HepG2 (cell line): Measurements from ENCODE around the gene IFIT2.

Source experiments
- CTCF ChIP-seq: sonication (generic); formaldehyde crosslinking; IDR thresholded peaks from 2 replicates; pipeline ENCODE4 v1.5.0; 2020; ENCODE audit warnings: mild to moderate bottlenecking, missing genetic modification reagents, moderate library complexity
- DPF2 ChIP-seq: sonication (generic); formaldehyde crosslinking; IDR thresholded peaks from 2 replicates; pipeline ENCODE4 v1.4.0; 2020; ENCODE audit warnings: mild to moderate bottlenecking, low read depth, missing genetic modification reagents, borderline replicate concordance
- KDM1A ChIP-seq: IDR thresholded peaks from 2 replicates; pipeline ENCODE4 v1.6.1; 2016; ENCODE audit warnings: missing compliant biosample characterization
- NFE2 ChIP-seq: sonication (generic); formaldehyde crosslinking; IDR thresholded peaks from 2 replicates; pipeline ENCODE4 v1.4.0; 2020; ENCODE audit warnings: missing genetic modification reagents
- SRF ChIP-seq: IDR thresholded peaks from 2 replicates; pipeline ENCODE4 v1.6.1; 2011; ENCODE audit warnings: mild to moderate bottlenecking, low read depth, low read length, moderate library complexity
- ZBTB1 ChIP-seq: sonication (generic); formaldehyde crosslinking; IDR thresholded peaks from 2 replicates; pipeline ENCODE4 v1.4.0; 2020; ENCODE audit warnings: missing genetic modification reagents, borderline replicate concordance
- ZNF292 ChIP-seq: sonication (generic); formaldehyde crosslinking; IDR thresholded peaks from 2 replicates; pipeline ENCODE4 v1.8.1; 2022; ENCODE audit warnings: mild to moderate bottlenecking, low read depth, missing genetic modification reagents, borderline replicate concordance
- ZNF792 ChIP-seq: IDR thresholded peaks from 2 replicates; pipeline ENCODE4 v1.6.1; 2016
- TF ChIP-seq, protein P1 (sequence below): sonication (generic); formaldehyde crosslinking; IDR thresholded peaks from 2 replicates; pipeline ENCODE4 v1.8.0; 2022; ENCODE audit warnings: mild to moderate bottlenecking, missing genetic modification reagents
- TF ChIP-seq, protein P2 (sequence below): sonication (generic); formaldehyde crosslinking; IDR thresholded peaks from 2 replicates; pipeline ENCODE4 v1.4.0; 2020; ENCODE audit warnings: mild to moderate bottlenecking, missing genetic modification reagents, borderline replicate concordance
- TF ChIP-seq, protein P3 (sequence below): sonication (generic); formaldehyde crosslinking; IDR thresholded peaks from 2 replicates; pipeline ENCODE4 v1.5.0; 2020; ENCODE audit warnings: missing genetic modification reagents

DNA sequence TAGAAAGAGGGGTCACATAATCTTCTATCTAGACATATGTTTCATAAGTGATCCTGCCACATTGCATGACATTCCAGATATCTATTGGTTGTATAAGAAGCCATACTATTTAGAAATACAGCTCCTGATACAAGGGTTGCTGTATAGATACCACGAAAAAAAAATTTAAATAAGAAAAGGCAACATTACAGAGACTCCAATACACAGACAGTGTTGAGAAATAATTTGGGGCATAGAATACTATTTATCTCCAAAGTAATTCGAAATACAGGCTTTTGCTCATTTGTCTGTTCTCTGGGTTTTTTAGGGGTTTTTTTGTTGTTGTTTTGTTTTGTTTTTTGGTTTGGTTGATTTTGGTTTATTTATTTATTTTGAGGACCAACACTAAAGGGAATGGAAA is 2.6 kb downstream of the IFIT2 start:
- TF ChIP-seq CTCF (CRISPR knock-in tag) (no peak), ZNF792 (CRISPR knock-in tag) (no peak), ZNF292 (CRISPR knock-in tag) (no peak), NFE2 (CRISPR knock-in tag) (no peak), KDM1A (CRISPR knock-in tag) (no peak), ZBTB1 (CRISPR knock-in tag) (no peak), DPF2 (CRISPR knock-in tag) (no peak), SRF (no peak)
- TF ChIP-seq, protein P1, sequence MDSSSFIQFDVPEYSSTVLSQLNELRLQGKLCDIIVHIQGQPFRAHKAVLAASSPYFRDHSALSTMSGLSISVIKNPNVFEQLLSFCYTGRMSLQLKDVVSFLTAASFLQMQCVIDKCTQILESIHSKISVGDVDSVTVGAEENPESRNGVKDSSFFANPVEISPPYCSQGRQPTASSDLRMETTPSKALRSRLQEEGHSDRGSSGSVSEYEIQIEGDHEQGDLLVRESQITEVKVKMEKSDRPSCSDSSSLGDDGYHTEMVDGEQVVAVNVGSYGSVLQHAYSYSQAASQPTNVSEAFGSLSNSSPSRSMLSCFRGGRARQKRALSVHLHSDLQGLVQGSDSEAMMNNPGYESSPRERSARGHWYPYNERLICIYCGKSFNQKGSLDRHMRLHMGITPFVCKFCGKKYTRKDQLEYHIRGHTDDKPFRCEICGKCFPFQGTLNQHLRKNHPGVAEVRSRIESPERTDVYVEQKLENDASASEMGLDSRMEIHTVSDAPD: no peak
- TF ChIP-seq, protein P2, sequence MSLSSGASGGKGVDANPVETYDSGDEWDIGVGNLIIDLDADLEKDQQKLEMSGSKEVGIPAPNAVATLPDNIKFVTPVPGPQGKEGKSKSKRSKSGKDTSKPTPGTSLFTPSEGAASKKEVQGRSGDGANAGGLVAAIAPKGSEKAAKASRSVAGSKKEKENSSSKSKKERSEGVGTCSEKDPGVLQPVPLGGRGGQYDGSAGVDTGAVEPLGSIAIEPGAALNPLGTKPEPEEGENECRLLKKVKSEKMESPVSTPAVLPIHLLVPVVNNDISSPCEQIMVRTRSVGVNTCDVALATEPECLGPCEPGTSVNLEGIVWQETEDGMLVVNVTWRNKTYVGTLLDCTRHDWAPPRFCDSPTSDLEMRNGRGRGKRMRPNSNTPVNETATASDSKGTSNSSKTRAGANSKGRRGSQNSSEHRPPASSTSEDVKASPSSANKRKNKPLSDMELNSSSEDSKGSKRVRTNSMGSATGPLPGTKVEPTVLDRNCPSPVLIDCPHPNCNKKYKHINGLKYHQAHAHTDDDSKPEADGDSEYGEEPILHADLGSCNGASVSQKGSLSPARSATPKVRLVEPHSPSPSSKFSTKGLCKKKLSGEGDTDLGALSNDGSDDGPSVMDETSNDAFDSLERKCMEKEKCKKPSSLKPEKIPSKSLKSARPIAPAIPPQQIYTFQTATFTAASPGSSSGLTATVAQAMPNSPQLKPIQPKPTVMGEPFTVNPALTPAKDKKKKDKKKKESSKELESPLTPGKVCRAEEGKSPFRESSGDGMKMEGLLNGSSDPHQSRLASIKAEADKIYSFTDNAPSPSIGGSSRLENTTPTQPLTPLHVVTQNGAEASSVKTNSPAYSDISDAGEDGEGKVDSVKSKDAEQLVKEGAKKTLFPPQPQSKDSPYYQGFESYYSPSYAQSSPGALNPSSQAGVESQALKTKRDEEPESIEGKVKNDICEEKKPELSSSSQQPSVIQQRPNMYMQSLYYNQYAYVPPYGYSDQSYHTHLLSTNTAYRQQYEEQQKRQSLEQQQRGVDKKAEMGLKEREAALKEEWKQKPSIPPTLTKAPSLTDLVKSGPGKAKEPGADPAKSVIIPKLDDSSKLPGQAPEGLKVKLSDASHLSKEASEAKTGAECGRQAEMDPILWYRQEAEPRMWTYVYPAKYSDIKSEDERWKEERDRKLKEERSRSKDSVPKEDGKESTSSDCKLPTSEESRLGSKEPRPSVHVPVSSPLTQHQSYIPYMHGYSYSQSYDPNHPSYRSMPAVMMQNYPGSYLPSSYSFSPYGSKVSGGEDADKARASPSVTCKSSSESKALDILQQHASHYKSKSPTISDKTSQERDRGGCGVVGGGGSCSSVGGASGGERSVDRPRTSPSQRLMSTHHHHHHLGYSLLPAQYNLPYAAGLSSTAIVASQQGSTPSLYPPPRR: no peak
- TF ChIP-seq, protein P3, sequence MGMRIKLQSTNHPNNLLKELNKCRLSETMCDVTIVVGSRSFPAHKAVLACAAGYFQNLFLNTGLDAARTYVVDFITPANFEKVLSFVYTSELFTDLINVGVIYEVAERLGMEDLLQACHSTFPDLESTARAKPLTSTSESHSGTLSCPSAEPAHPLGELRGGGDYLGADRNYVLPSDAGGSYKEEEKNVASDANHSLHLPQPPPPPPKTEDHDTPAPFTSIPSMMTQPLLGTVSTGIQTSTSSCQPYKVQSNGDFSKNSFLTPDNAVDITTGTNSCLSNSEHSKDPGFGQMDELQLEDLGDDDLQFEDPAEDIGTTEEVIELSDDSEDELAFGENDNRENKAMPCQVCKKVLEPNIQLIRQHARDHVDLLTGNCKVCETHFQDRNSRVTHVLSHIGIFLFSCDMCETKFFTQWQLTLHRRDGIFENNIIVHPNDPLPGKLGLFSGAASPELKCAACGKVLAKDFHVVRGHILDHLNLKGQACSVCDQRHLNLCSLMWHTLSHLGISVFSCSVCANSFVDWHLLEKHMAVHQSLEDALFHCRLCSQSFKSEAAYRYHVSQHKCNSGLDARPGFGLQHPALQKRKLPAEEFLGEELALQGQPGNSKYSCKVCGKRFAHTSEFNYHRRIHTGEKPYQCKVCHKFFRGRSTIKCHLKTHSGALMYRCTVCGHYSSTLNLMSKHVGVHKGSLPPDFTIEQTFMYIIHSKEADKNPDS (CRISPR knock-in tag): no peak
